GM12891 (cell line): ENCODE measurements around the gene PTPRJ.

Experiments
- POLR2A ChIP-seq: IDR thresholded peaks from 2 replicates; pipeline ENCODE4 v1.6.1; 2011; ENCODE audit warnings: low read depth, low read length, control low read depth
- POLR2AphosphoS5 ChIP-seq: IDR thresholded peaks from 2 replicates; pipeline ENCODE4 v1.6.1; 2011; ENCODE audit warnings: low read depth, low read length, control low read depth

DNA sequence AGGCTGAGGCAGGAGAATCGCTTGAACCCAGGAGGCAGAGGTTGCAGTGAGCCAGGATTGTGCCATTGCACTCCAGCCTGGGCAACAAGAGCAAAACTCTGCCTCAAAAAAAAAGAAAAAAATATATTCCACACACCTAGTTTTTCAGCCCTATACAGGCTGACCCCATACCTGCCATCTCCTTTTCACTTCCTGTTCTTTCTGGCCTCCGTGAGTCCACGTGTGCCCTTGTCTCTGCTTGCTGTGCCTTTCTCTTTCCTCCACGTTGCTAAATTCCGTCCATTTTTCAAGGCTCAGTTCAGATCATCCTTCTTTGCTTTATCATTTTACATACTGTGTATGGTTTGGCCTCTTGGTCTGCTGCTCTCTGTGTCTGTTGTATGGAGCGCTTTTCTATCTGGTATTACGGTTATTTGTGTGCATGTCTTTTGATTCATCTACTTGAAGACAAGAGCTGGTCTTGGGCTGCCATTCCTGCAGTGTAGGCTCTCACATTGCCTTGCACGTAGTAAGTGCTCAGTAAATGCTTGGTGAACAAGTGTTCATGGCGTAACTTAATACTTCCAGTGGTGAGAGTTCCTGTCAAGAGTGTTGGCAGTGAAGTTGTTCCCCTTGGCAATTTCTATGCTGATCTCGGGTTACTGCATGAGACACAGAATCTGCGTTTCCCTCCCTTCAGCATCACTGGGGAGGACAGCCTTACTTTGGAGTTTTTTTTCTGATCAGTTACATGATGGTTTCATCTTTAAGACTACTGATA is 57.5 kb downstream of the PTPRJ start:
- TF ChIP-seq POLR2AphosphoS5 (no peak), POLR2A (no peak)
